GM12878 (cell line): ENCODE results near the gene SFSWAP. TPM values are rescaled to one million over a fixed set of nuclear protein-coding genes. Genes with fewer than 3 reads are reported as not detected.
"Not testable (repeated sequence)": the region's sequence is repeated elsewhere in the genome, so short reads cannot be mapped to it uniquely, and the experiment has no call there.

Experiments used
- ATAC-seq: fragments of 200-7000 bp; cut with Tn5 transposase; 3 replicates; pipeline ENCODE4 v1.9.1; 2020; ENCODE audit warnings: mild to moderate bottlenecking, moderate library complexity
- BruUV-seq: library from RNA; stranded (reverse); fragments of 400-500 nt; replicated peaks from 2 replicates; lab custom pipeline; 2021; lab: Mats Ljungman, UMichigan
- CTCF ChIA-PET: fragments of 300-600 bp; sonication (Branson Sonifier 250); formaldehyde crosslinking; extraction: SDS; loops from one replicate; lab custom pipeline; 2021; ENCODE audit warnings: inconsistent platforms; lab: Yijun Ruan, JAX
- POLR2A ChIA-PET: fragments of 350-600 bp; formaldehyde crosslinking; extraction: SDS; loops from one replicate; lab custom pipeline; 2021; ENCODE audit warnings: inconsistent platforms; lab: Charles Lee
- RAD21 ChIA-PET: fragments of 300-600 bp; sonication (Branson Sonifier 250); formaldehyde crosslinking; loops from one replicate; lab custom pipeline; 2023; ENCODE audit warnings: antibody characterized with exemption; ENCODE audit not compliant: unreplicated experiment; lab: Charles Lee
- SMC1A ChIA-PET: fragments of 300-600 bp; sonication (Branson Sonifier 250); formaldehyde crosslinking; loops from one replicate; lab custom pipeline; 2023; ENCODE audit not compliant: unreplicated experiment, uncharacterized antibody; lab: Charles Lee
- DNase-seq: peaks from one replicate; pipeline ENCODE4 v3.0.0-alpha.2; 2011; ENCODE audit warnings: low read depth, low spot score
- FAIRE-seq: peaks from 3 replicates; lab custom pipeline; 2011; peaks lifted over from hg19 to GRCh38; lab: Jason Lieb, UNC
- H2AFZ ChIP-seq: 2 replicates; pipeline ENCODE4 v1.6.0; 2011; ENCODE audit warnings: low read depth, low read length, control low read depth; ENCODE audit not compliant: control insufficient read depth
- H3K27ac ChIP-seq: 2 replicates; pipeline ENCODE4 v1.5.1; 2011; ENCODE audit warnings: control low read depth; ENCODE audit not compliant: control insufficient read depth, insufficient read depth
- H3K27me3 ChIP-seq, 2 experiments: replicated peaks in 1 of 2; 2 replicates each; pipeline versions ENCODE4 v1.6.0 to v1.6.1; 2011; ENCODE audit warnings: low read length in 1 of 2; ENCODE audit not compliant: control insufficient read depth in 2 of 2, insufficient read depth in 2 of 2
- H3K36me3 ChIP-seq, 2 experiments: 2 replicates each; pipeline ENCODE4 v1.5.1; 2011; ENCODE audit warnings: low read length in 1 of 2; ENCODE audit not compliant: control insufficient read depth in 2 of 2, insufficient read depth in 2 of 2
- H3K4me1 ChIP-seq: 2 replicates; pipeline ENCODE4 v1.6.1; 2011; ENCODE audit warnings: mild to moderate bottlenecking, low read length, moderate library complexity, mixed read lengths; ENCODE audit not compliant: control insufficient read depth, insufficient read depth
- H3K4me2 ChIP-seq: 2 replicates; pipeline ENCODE4 v1.6.0; 2011; ENCODE audit warnings: control low read depth; ENCODE audit not compliant: control insufficient read depth, insufficient read depth
- H3K4me3 ChIP-seq: fragments of 200-600 bp; sonication (generic); 2 replicates; pipeline ENCODE4 v1.5.1; 2016
- H3K79me2 ChIP-seq: 2 replicates; pipeline ENCODE4 v1.6.0; 2011; ENCODE audit warnings: low read length; ENCODE audit not compliant: control insufficient read depth, insufficient read depth
- H3K9ac ChIP-seq: 2 replicates; pipeline ENCODE4 v1.8.0; 2011; ENCODE audit warnings: low read length, control low read depth, mixed read lengths; ENCODE audit not compliant: control insufficient read depth, insufficient read depth
- H3K9me3 ChIP-seq: replicated peaks from 3 replicates; pipeline ENCODE4 v1.5.1; 2011; ENCODE audit warnings: mild to moderate bottlenecking, low read length; ENCODE audit not compliant: control insufficient read depth, insufficient read depth
- H4K20me1 ChIP-seq: 2 replicates; pipeline ENCODE4 v1.6.0; 2011; ENCODE audit not compliant: control insufficient read depth, insufficient read depth
- BCL11A ChIP-seq: IDR thresholded peaks from 2 replicates; pipeline ENCODE4 v1.6.1; 2011; ENCODE audit warnings: low read depth, low read length
- BHLHE40 ChIP-seq, 2 experiments: fragments of 450-650 bp in 1 of 2; IDR thresholded peaks; 2 replicates each; pipeline ENCODE4 v1.6.1; 2011 to 2017; ENCODE audit warnings: low read depth in 2 of 2, borderline replicate concordance in 1 of 2, improper control_type of control experiment in 1 of 2, low read length in 1 of 2, mild to moderate bottlenecking in 1 of 2
- HSF1 ChIP-seq: fragments of 150-350 bp; IDR thresholded peaks from 2 replicates; pipeline ENCODE4 v1.6.1; 2014; ENCODE audit warnings: mild to moderate bottlenecking, low read depth, low read length
- LARP7 ChIP-seq: fragments of 450-650 bp; IDR thresholded peaks from 2 replicates; pipeline ENCODE4 v1.6.1; 2017; ENCODE audit warnings: mild to moderate bottlenecking
- POU2F2 ChIP-seq: IDR thresholded peaks from 3 replicates; pipeline ENCODE4 v1.6.1; 2011; ENCODE audit warnings: low read depth, mild to moderate bottlenecking, low read length, borderline replicate concordance
- SRF ChIP-seq, 2 experiments: IDR thresholded peaks; 2 replicates each; pipeline ENCODE4 v1.6.1; 2011; ENCODE audit warnings: low read depth in 2 of 2, low read length in 2 of 2, mild to moderate bottlenecking in 1 of 2, moderate library complexity in 1 of 2
- USF1 ChIP-seq: IDR thresholded peaks from 2 replicates; pipeline ENCODE4 v1.6.1; 2011; ENCODE audit warnings: borderline replicate concordance, low read depth, mild to moderate bottlenecking, moderate library complexity, mixed read lengths, low read length; ENCODE audit not compliant: insufficient read depth; ENCODE audit errors: extremely low read length
- WGBS: methylation state at CpG from one replicate; pipeline ENCODE4 v1.1.6; 2016; ENCODE audit warnings: low lambda C conversion rate; ENCODE audit not compliant: insufficient replicate concordance, insufficient coverage; ENCODE audit errors: missing lambda C conversion rate; 5-methylcytosine and 5-hydroxymethylcytosine counted together
- in situ Hi-C: fragments of 300-500 bp; cut with MboI; formaldehyde crosslinking; loops from 9 replicates; pipeline ENCODE4 v1.14.3; 2018; ENCODE audit warnings: mixed read lengths
- intact Hi-C: fragments of 100-400 bp; cut with micrococcal nuclease; formaldehyde crosslinking; loops from one replicate; pipeline ENCODE4 v1.14.2; 2022; ENCODE audit not compliant: unreplicated experiment
- polyA plus RNA-seq, 11 experiments: library from polyadenylated mRNA; depleted of rRNA in 4 of 11; unstranded in 6 of 11; stranded (reverse) in 5 of 11; fragments of >200 nt; fragmentation: Nextera tagmentation in 4 of 11; fragmentation: Illumina TruSeq in 1 of 11; extraction: Ambion mirVana in 4 of 11; extraction: Trizol in 1 of 11; gene quantifications; 1 replicate in 1 of 11; 2 replicates in 10 of 11; pipeline versions ENCODE4 v1.2.1 to v1.2.3, GENCODE V29; 2011 to 2016; ENCODE audit warnings: inconsistent platforms in 2 of 11, missing spikeins in 2 of 11, low read depth in 1 of 11
- total RNA-seq, 4 experiments: library from RNA; depleted of rRNA in 3 of 4; stranded (reverse); fragments of >200 nt in 3 of 4; fragmentation: Illumina TruSeq in 1 of 4; extraction: Trizol in 1 of 4; gene quantifications; 2 replicates each; pipeline versions ENCODE4 v1.2.1 to v1.2.3, GENCODE V29; 2013 to 2021

SFSWAP gene
- total and polyA plus RNA-seq, 10 of the 15 experiments (the other 5 are each of a cell fraction or from before 2014, with no cell fraction given) = 1.8 to 48.6 (median 25.0) TPM

DNA sequence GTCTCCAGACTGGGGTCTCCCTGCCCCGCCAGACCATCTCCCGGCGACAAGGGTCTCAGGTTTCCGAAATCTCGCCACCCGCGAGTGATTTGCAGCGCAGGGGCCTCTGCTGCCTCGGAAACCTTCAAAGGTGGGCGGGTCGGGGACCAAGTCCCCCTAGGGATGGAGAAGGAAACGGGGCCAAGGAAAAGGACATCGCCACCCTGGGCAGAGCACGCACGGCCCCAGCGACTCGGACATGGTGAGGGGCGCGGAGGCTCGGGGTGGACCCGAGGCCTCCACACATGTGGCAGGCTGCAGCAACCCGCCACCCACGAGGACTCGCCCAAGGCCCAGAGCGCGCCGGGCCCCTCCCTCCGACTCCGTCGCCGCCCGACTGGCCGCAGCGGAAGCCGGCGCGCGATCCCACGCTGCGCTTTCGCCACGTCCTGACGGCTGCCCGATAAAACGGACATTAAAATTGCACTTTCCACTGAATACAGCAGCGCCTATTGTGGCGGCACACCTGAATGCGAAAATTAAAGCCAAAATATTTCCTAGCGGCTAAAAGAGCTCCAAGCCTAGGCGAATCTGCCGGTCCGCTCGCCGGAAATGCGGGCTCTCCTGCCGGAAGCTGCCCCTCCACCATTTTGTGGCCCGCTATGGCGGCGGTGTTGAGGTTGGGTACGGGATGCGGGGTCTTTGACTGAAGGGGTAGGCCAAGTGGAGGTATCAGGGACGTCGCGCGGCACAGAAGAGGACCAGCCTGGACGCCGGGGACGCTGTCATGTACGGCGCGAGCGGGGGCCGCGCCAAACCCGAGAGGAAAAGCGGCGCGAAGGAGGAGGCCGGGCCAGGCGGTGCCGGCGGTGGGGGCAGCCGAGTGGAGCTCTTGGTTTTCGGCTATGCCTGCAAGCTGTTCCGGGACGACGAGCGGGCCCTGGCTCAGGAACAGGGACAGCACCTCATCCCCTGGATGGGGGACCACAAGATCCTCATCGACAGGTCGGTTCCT, at the start of gene SFSWAP (continued):
- TF ChIP-seq BHLHE40 (IDR thresholded peaks at IDR 0.05; ENCODE audit: borderline replicate concordance in 1 of 2, low read depth in 2 of 2, low read length in 1 of 2) (peak; percentile 31 to 60; a peak in 3 of 4 replicates), BCL11A (no peak), SRF (IDR thresholded peaks at IDR 0.05; ENCODE audit: low read depth in 2 of 2, low read length in 2 of 2) (no peak), USF1 (no peak), LARP7 (peak; percentile 98), HSF1 (peak; percentile 77), POU2F2 (no peak)
- TF ChIP-seq, all 136 proteins: peak for 65

DNA sequence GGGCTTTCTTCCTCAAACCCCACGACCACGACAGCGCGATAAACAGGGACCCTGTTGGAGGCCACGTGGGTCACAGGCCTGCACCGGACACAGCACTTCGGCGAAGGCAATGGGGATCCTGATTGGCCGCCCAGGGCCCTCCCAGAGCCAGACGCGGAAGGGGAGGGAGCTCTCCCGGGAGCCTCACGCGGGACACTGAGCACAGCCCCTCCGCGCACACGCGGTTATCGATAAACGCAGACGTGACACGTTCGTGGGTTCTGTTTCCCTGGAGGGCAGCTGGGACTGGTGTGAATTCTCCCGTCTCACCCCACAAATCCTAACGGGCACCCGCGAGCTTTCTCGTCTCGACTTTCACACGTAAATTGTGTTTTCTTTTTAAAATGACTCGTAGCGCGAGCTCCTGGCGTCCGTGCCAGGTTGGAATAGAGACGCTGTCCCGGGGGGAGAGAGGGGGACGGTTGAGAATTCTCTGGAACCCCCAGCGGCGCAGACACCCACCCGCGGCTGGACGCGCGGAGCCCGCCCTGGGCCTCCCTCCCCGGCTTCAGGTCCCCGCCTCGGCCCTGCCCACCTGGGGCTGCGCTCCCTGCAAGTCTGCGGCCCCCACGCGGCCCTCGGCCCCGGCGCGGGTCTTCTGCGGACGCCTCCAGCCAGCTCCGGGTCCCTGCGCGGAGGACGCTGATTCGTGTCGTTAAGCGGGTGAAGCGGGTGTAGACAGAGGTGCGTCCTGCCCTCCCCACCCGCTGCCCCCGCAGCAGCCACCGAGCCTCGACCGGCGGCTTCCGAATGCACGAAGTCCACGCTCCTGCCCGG, 49.5 kb upstream of the SFSWAP start:
- H2AFZ ChIP-seq, CTCF ChIA-PET, H3K4me1 ChIP-seq, DNase-seq, intact Hi-C loops, H3K4me3 ChIP-seq, H3K9me3 ChIP-seq, FAIRE-seq, H3K27ac ChIP-seq, H3K36me3 ChIP-seq, POLR2A ChIA-PET, in situ Hi-C loops, ATAC-seq, H3K79me2 ChIP-seq, BruUV-seq, H4K20me1 ChIP-seq, SMC1A ChIA-PET, H3K4me2 ChIP-seq, H3K27me3 ChIP-seq, RAD21 ChIA-PET, H3K9ac ChIP-seq: not testable (repeated sequence)
- 62% methylated on average over 15 of the region's 78 CpGs for WGBS

- H3K27ac ChIP-seq, H3K36me3 ChIP-seq, in situ Hi-C loops, intact Hi-C loops, SMC1A ChIA-PET, H3K4me2 ChIP-seq, DNase-seq, ATAC-seq, H3K27me3 ChIP-seq, BruUV-seq, H3K9me3 ChIP-seq, H3K4me3 ChIP-seq, H3K4me1 ChIP-seq, H3K79me2 ChIP-seq, POLR2A ChIA-PET, H3K9ac ChIP-seq, RAD21 ChIA-PET, H2AFZ ChIP-seq, CTCF ChIA-PET, FAIRE-seq, H4K20me1 ChIP-seq: not testable (repeated sequence)
- no CpG with 5 or more reads among the region's 28 CpGs for WGBS
Measured at GRCh38 chr12:131661986-131662288, 49.0 kb upstream of the SFSWAP start.
